HCT116 (cell line): ENCODE measurements around the gene CASR. TPM values are rescaled to one million over a fixed set of nuclear protein-coding genes. Genes with fewer than 3 reads are reported as not detected.

Experiments
- ATAC-seq: fragments of 200-7000 bp; cut with Tn5 transposase; 2 replicates; pipeline ENCODE4 v1.9.1; 2020; ENCODE audit warnings: mild to moderate bottlenecking, moderate library complexity
- BruUV-seq: library from RNA; stranded (reverse); fragments of 400-500 nt; replicated peaks from 2 replicates; lab custom pipeline; 2021; lab: Mats Ljungman, UMichigan
- CTCF ChIA-PET: fragments of 300-600 bp; sonication (Branson Sonifier 250); formaldehyde crosslinking; loops from one replicate; lab custom pipeline; 2021; ENCODE audit warnings: antibody characterized with exemption; lab: Charles Lee
- POLR2A ChIA-PET: fragments of 300-600, 350-600 bp; sonication (Branson Sonifier 250); formaldehyde crosslinking; loops from one replicate; lab custom pipeline; 2021; ENCODE audit warnings: antibody characterized with exemption; lab: Charles Lee
- RAD21 ChIA-PET, 2 experiments: fragments of 300-600 bp; sonication (Branson Sonifier 250); formaldehyde crosslinking; loops; one replicate each; lab custom pipeline; 2023; ENCODE audit warnings: low total read pairs in 2 of 2; ENCODE audit not compliant: uncharacterized antibody in 2 of 2, unreplicated experiment in 2 of 2, low non-redundant PET in 1 of 2; lab: Charles Lee
- DNase-seq: peaks from one replicate; pipeline ENCODE4 v3.0.0-alpha.2; 2010; ENCODE audit warnings: low read depth, low spot score
- H2AFZ ChIP-seq: fragments of 200-600 bp; shearing (Covaris generic), sonication (generic); 2 replicates; pipeline ENCODE4 v1.6.1; 2017; ENCODE audit warnings: low read depth, mixed run types, mixed read lengths, antibody characterized with exemption, low read length; ENCODE audit not compliant: poor library complexity, severe bottlenecking
- H3K27ac ChIP-seq: 2 replicates; pipeline ENCODE4 v1.5.1; 2012; ENCODE audit warnings: low read depth, low read length
- H3K27me3 ChIP-seq: fragments of 200-600 bp; sonication (generic); 2 replicates; pipeline ENCODE4 v1.6.1; 2016; ENCODE audit warnings: mixed run types, low read length, mixed read lengths; ENCODE audit not compliant: insufficient read depth
- H3K36me3 ChIP-seq, 2 experiments: fragments of 200-500 bp in 1 of 2; fragments of 200-600 bp in 1 of 2; sonication (Bioruptor generic) in 1 of 2; sonication (generic) in 1 of 2; 2 replicates each; pipeline versions ENCODE4 v1.5.1 to v1.6.1; 2014 to 2016; ENCODE audit warnings: low read length in 2 of 2, inconsistent platforms in 1 of 2, mixed read lengths in 1 of 2, mixed run types in 1 of 2; ENCODE audit not compliant: insufficient read depth in 2 of 2, control insufficient read depth in 1 of 2
- H3K4me1 ChIP-seq, 2 experiments: fragments of 200-600 bp in 1 of 2; sonication (generic) in 1 of 2; 2 replicates each; pipeline versions ENCODE4 v1.5.1 to v1.6.1; 2012 to 2017; ENCODE audit warnings: low read length in 2 of 2, inconsistent platforms in 1 of 2, mild to moderate bottlenecking in 1 of 2, mixed read lengths in 1 of 2, mixed run types in 1 of 2, moderate library complexity in 1 of 2; ENCODE audit not compliant: insufficient read depth in 2 of 2, control insufficient read depth in 1 of 2
- H3K4me2 ChIP-seq: fragments of 200-600 bp; sonication (generic); 2 replicates; pipeline ENCODE4 v1.6.1; 2017; ENCODE audit warnings: mixed run types, low read length, mixed read lengths
- H3K4me3 ChIP-seq, 2 experiments: fragments of 200-600 bp in 1 of 2; sonication (generic) in 1 of 2; replicated peaks in 1 of 2; 2 replicates each; pipeline ENCODE4 v1.5.1; 2011 to 2016; ENCODE audit warnings: low read length in 2 of 2, control low read depth in 1 of 2, low read depth in 1 of 2, mild to moderate bottlenecking in 1 of 2, mixed read lengths in 1 of 2, mixed run types in 1 of 2
- H3K79me2 ChIP-seq: fragments of 200-600 bp; sonication (generic); 2 replicates; pipeline ENCODE4 v1.6.1; 2017; ENCODE audit warnings: mild to moderate bottlenecking, mixed run types, low read length, moderate library complexity, mixed read lengths; ENCODE audit not compliant: insufficient read depth
- H3K9ac ChIP-seq: fragments of 200-600 bp; sonication (generic); 2 replicates; pipeline ENCODE4 v1.6.1; 2016; ENCODE audit warnings: low read length, mixed read lengths
- H3K9me2 ChIP-seq: fragments of 200-600 bp; sonication (generic), shearing (Covaris generic); 2 replicates; pipeline ENCODE4 v1.6.1; 2017; ENCODE audit warnings: mixed run types, mild to moderate bottlenecking, moderate library complexity; ENCODE audit not compliant: insufficient read depth
- H3K9me3 ChIP-seq, 2 experiments: fragments of 200-500 bp in 1 of 2; fragments of 200-600 bp in 1 of 2; sonication (Bioruptor generic) in 1 of 2; sonication (generic) in 1 of 2; 2 replicates each; pipeline ENCODE4 v1.6.1; 2014 to 2017; ENCODE audit warnings: low read length in 2 of 2, mixed read lengths in 2 of 2, inconsistent platforms in 1 of 2, low read depth in 1 of 2, mild to moderate bottlenecking in 1 of 2, mixed run types in 1 of 2, moderate library complexity in 1 of 2; ENCODE audit not compliant: control insufficient read depth in 1 of 2, insufficient read depth in 1 of 2
- H4K20me1 ChIP-seq: fragments of 200-600 bp; sonication (generic), shearing (Covaris generic); 2 replicates; pipeline ENCODE4 v1.6.1; 2017; ENCODE audit warnings: mixed run types, mild to moderate bottlenecking, moderate library complexity; ENCODE audit not compliant: insufficient read depth
- ATF3 ChIP-seq: IDR thresholded peaks from 2 replicates; pipeline ENCODE4 v1.6.1; 2012
- CBX3 ChIP-seq: IDR thresholded peaks from 2 replicates; pipeline ENCODE4 v1.6.1; 2012; ENCODE audit warnings: low read depth
- CEBPB ChIP-seq: IDR thresholded peaks from 2 replicates; pipeline ENCODE4 v1.6.1; 2012; ENCODE audit warnings: low read depth
- ELF1 ChIP-seq: IDR thresholded peaks from 2 replicates; pipeline ENCODE4 v1.6.1; 2012; ENCODE audit warnings: low read depth, borderline replicate concordance
- EZH2 ChIP-seq: fragments of 200-600 bp; sonication (generic); IDR thresholded peaks from 2 replicates; pipeline ENCODE4 v1.6.1; 2017; ENCODE audit warnings: antibody characterized with exemption, mixed run types
- EZH2phosphoT487 ChIP-seq: fragments of 200-600 bp; IDR thresholded peaks from 2 replicates; pipeline ENCODE4 v1.6.1; 2018; ENCODE audit warnings: antibody characterized with exemption, borderline replicate concordance
- MAX ChIP-seq: IDR thresholded peaks from 2 replicates; pipeline ENCODE4 v1.6.1; 2012
- POLR2AphosphoS5 ChIP-seq: IDR thresholded peaks from 2 replicates; pipeline ENCODE4 v1.6.1; 2011; ENCODE audit warnings: mild to moderate bottlenecking, low read depth, low read length, moderate library complexity
- RAD21 ChIP-seq: IDR thresholded peaks from 2 replicates; pipeline ENCODE4 v1.6.1; 2012; ENCODE audit warnings: low read depth, mild to moderate bottlenecking
- REST ChIP-seq: IDR thresholded peaks from 2 replicates; pipeline ENCODE4 v1.6.1; 2012; ENCODE audit warnings: low read depth
- SIN3A ChIP-seq: IDR thresholded peaks from 2 replicates; pipeline ENCODE4 v1.6.1; 2012; ENCODE audit warnings: low read depth
- SP1 ChIP-seq: IDR thresholded peaks from 2 replicates; pipeline ENCODE4 v1.6.1; 2012; ENCODE audit warnings: low read depth
- TCF7L2 ChIP-seq: IDR thresholded peaks from 2 replicates; pipeline ENCODE4 v1.7.0; 2011; ENCODE audit warnings: borderline replicate concordance, inconsistent platforms; ENCODE audit not compliant: insufficient read depth, insufficient read length; ENCODE audit errors: extremely low read depth
- YY1 ChIP-seq: IDR thresholded peaks from 2 replicates; pipeline ENCODE4 v1.6.1; 2011; ENCODE audit warnings: low read length, low read depth, moderate library complexity, mild to moderate bottlenecking; ENCODE audit not compliant: insufficient replicate concordance; ENCODE audit errors: extremely low read depth
- ZFX ChIP-seq: fragments of 450-650 bp; IDR thresholded peaks from 2 replicates; pipeline ENCODE4 v1.6.1; 2017
- ZNF274 ChIP-seq: fragments of 200-500 bp; sonication (Bioruptor generic); IDR thresholded peaks from 2 replicates; pipeline ENCODE4 v1.6.1; 2014; ENCODE audit warnings: mild to moderate bottlenecking, low read depth, low read length, inconsistent platforms
- intact Hi-C: fragments of 100-400 bp; cut with micrococcal nuclease; formaldehyde crosslinking; loops from 2 replicates; pipeline ENCODE4 v1.10.0; 2022
- total RNA-seq: library from RNA; stranded (reverse); gene quantifications from one replicate; pipeline ENCODE4 v1.2.1, GENCODE V29; 2021; ENCODE audit not compliant: unreplicated experiment

Gene CASR
- total RNA-seq, 1 experiment from 2014 or later: not detected

GRCh38 chr3:122263058-122263457 is 79.6 kb downstream of the CASR start:
- no peak overlapping the region for H3K9ac ChIP-seq
- ATAC-seq (no peak), DNase-seq (no peak)
- no peak overlapping the region for H2AFZ ChIP-seq
- no peaks in the 10 kb centered on the region for H3K36me3 ChIP-seq
- ChIA-PET POLR2A (no interaction called here), CTCF (no interaction called here), RAD21 (interaction anchor here in 1 of 2 experiments (1.0 kb wide), 1 partner anchor 162 kb away, joined by 3 read pairs; no protein-coding TSS in a partner anchor)
- no peaks in the 10 kb centered on the region for H3K27me3 ChIP-seq
- no peak overlapping the region for H3K4me3 ChIP-seq
- H3K4me2 ChIP-seq: no peak overlapping the region
- no peak for TF ChIP-seq RAD21
- no peak for TF ChIP-seq MAX
- TF ChIP-seq ZNF274: no peak
- TF ChIP-seq SIN3A: no peak
- TF ChIP-seq ZFX: no peak
- TF ChIP-seq EZH2: no peak
- TF ChIP-seq EZH2phosphoT487: no peak
- intact Hi-C loops: no loop called here
- H4K20me1 ChIP-seq: no peaks in the 10 kb centered on the region
- H3K27ac ChIP-seq: no peak overlapping the region
- no TSS peak for BruUV-seq
- H3K4me1 ChIP-seq: 0 out of 4 replicates have a peak, but pooled peaks cover 0 to 3% of the 10 kb centered on the region in 2 experiments
- no peaks in the 10 kb centered on the region for H3K79me2 ChIP-seq
- H3K9me2 ChIP-seq: no peaks in the 10 kb centered on the region
- H3K9me3 ChIP-seq: no peaks in the 10 kb centered on the region

GRCh38 chr3:122263974-122264588 is 80.6 kb downstream of the CASR start:
- Histone ChIP-seq H3K9me3 (no peaks in the 10 kb centered on the region), H3K4me3 (no peak overlapping the region), H3K4me1 (no peaks in the 10 kb centered on the region), H4K20me1 (no peaks in the 10 kb centered on the region), H3K9me2 (no peaks in the 10 kb centered on the region), H3K27ac (no peak overlapping the region), H2AFZ (no peak overlapping the region), H3K79me2 (no peaks in the 10 kb centered on the region), H3K4me2 (no peak overlapping the region), H3K27me3 (no peaks in the 10 kb centered on the region), H3K36me3 (no peaks in the 10 kb centered on the region), H3K9ac (no peak overlapping the region)
- DNase-seq (no peak), ATAC-seq (no peak)
- CTCF ChIA-PET: no interaction called here
- no TSS peak for BruUV-seq
- intact Hi-C loops: no loop called here
- RAD21 ChIA-PET: no interaction called here
- POLR2A ChIA-PET: no interaction called here
- TF ChIP-seq ELF1 (no peak), ZNF274 (no peak), EZH2 (no peak), REST (no peak), MAX (no peak), SP1 (no peak), YY1 (no peak), EZH2phosphoT487 (no peak), POLR2AphosphoS5 (no peak), CEBPB (no peak), TCF7L2 (no peak), CBX3 (no peak), ATF3 (no peak)
